Mammary epithelial cell (primary cell): Measurements from ENCODE around the gene FAM193A.

Source experiments
- EZH2 ChIP-seq: IDR thresholded peaks from 2 replicates; pipeline ENCODE4 v1.6.1; 2012; ENCODE audit warnings: low read length, inconsistent platforms, borderline replicate concordance
- TF ChIP-seq, protein P1 (sequence below), 2 donors: IDR thresholded peaks in 1 of 2; conservative IDR thresholded peaks in 1 of 2; 2 replicates each; pipeline ENCODE4 v1.5.1; 2011 to 2012; ENCODE audit warnings: inconsistent platforms in 2 of 2, low read length in 2 of 2, mild to moderate bottlenecking in 2 of 2, control low read depth in 1 of 2, low read depth in 1 of 2; ENCODE audit not compliant: insufficient read depth in 1 of 2; ENCODE audit errors: extremely low read depth in 1 of 2

DNA sequence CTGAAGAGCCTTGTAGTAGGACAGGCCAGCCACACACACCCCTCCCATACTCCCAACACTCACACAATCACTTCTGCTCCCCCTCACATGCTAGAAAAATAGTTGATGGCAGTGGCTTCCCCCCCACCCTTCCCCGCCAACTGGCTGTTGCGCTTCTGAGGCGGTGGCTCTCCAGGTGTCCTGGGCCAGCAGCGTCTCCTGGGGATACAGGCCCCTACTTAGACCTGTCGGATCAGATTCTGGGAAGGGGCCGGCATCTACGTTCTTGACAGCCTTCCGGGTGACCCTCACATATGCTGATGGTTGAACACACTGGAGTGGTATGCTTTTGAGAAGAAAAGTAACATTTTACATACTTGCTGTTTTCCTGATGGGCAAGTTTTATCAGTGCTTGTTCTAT, 179.8 kb downstream of the FAM193A start:
- TF ChIP-seq, protein P1, sequence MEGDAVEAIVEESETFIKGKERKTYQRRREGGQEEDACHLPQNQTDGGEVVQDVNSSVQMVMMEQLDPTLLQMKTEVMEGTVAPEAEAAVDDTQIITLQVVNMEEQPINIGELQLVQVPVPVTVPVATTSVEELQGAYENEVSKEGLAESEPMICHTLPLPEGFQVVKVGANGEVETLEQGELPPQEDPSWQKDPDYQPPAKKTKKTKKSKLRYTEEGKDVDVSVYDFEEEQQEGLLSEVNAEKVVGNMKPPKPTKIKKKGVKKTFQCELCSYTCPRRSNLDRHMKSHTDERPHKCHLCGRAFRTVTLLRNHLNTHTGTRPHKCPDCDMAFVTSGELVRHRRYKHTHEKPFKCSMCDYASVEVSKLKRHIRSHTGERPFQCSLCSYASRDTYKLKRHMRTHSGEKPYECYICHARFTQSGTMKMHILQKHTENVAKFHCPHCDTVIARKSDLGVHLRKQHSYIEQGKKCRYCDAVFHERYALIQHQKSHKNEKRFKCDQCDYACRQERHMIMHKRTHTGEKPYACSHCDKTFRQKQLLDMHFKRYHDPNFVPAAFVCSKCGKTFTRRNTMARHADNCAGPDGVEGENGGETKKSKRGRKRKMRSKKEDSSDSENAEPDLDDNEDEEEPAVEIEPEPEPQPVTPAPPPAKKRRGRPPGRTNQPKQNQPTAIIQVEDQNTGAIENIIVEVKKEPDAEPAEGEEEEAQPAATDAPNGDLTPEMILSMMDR (conservative IDR thresholded peaks at IDR 0.05 in 1 of 2, IDR thresholded peaks at IDR 0.05 in 1 of 2; ENCODE audit: extremely low read depth in 1 of 2, insufficient read depth in 1 of 2, low read depth in 1 of 2, low read length in 2 of 2) = no peak
- TF ChIP-seq EZH2 = no peak
